ENCODE data around the gene GPC6. TPM values are rescaled to one million over a fixed set of nuclear protein-coding genes. Genes with fewer than 3 reads are reported as not detected.

GPC6 gene
- total RNA-seq, 1 donor from 2014 or later, result not detected

DNA sequence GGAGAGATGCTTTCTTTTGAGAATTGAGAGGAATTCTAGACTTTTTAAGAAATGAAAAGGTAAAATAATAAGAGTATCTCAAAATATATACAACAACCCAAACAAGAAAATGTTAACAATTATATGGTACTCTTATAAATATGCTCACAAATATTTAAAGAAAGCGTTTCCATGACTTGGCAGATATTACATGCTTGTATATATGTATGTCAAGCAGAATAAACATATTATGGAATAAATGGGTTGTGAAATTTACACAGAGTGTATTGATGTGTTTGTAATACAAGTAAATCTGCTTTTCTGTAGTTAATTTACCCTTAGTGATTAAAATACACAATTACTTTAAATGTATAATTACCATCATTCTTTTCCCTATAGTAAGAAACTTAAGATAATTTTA lies 65.8 kb downstream of the GPC6 start:
- Mint-ChIP-seq H3K4me1 (ENCODE audit: low read depth) (peaks cover 5% of the 10 kb centered on the region), H3K36me3 (ENCODE audit: low read depth) (no peaks in the 10 kb centered on the region), H3K27ac (no peak overlapping the region), H3K9me3 (peaks cover 3% of the 10 kb centered on the region), H3K4me3 (no peak overlapping the region), H3K27me3 (ENCODE audit: insufficient read depth) (no peaks in the 10 kb centered on the region)
- no peak for DNase-seq (ENCODE audit: low spot score)
- intact Hi-C loops (cut with micrococcal nuclease), result no loop called here

DNA sequence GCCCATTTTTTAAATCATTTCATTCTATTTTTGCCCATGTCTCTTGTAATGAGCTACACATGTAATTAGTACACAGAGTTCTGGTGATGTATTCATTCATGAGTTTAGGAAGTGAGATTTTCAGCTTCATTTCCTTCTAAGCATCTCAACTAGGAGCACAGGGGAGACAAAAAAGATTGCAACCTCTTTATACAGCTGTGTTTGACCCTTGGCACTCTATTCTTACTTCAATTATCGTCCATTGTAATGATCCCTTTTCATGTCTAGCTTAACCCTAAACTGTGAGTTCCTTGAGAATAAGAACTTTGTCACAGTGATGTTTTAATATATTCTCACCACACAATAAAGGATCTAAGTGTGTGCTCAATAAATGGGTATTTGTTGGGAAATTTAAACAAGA lies 67.1 kb downstream of the GPC6 start:
- intact Hi-C loops (cut with micrococcal nuclease), result no loop called here
- no peaks in the 10 kb centered on the region for H3K36me3 Mint-ChIP-seq (ENCODE audit: low read depth)
- H3K27ac Mint-ChIP-seq, result no peak overlapping the region
- no peak overlapping the region for H3K4me3 Mint-ChIP-seq
- DNase-seq (ENCODE audit: low spot score), result no peak
- H3K4me1 Mint-ChIP-seq (ENCODE audit: low read depth), result peaks cover 5% of the 10 kb centered on the region
- H3K27me3 Mint-ChIP-seq (ENCODE audit: insufficient read depth), result no peaks in the 10 kb centered on the region
- H3K9me3 Mint-ChIP-seq, result peaks cover 3% of the 10 kb centered on the region

DNA sequence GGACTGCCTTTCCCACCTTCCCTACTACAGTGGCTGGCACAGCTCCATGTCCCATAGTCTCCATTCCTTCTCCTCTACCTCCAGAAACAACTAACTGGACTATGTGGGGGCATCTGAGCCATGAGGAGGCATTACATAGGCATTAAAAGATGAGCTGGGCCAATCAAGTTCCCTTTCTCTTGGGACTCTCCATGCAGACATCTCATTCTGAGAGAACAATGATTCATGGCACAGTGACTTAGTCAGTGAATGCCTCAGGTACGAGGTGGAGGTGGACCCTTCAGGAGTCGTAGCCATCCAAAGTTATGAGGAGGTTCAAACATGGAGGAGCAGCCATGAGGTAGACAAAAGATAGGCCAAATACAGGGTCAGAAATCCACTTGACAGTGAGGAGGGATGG lies 70.0 kb downstream of the GPC6 start:
- Mint-ChIP-seq H3K4me3 (no peak overlapping the region), H3K27me3 (ENCODE audit: insufficient read depth) (no peaks in the 10 kb centered on the region), H3K9me3 (no peaks in the 10 kb centered on the region), H3K36me3 (ENCODE audit: low read depth) (no peaks in the 10 kb centered on the region), H3K27ac (no peak overlapping the region), H3K4me1 (ENCODE audit: low read depth) (no peaks in the 10 kb centered on the region)
- intact Hi-C loops (cut with micrococcal nuclease), result no loop called here
- DNase-seq (ENCODE audit: low spot score), result no peak

DNA sequence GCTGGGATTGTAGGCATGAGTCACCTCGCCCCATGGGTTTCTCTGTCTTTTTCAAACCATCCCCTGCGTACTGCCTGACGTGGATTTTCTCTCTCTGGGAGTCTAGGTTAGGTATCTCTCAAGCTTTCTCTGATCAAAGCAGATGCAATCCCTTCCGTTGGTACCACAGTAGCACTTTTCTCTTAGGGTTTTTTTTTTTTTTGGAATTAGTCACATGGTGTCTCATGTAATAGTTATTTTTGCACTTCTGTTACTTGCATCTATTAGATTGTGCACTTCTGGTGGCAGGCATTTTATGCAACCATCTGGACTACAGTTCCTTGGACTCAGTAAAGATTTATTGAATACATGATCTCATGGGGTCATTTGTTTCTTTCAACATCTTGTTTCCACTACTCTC lies 72.1 kb downstream of the GPC6 start:
- no peaks in the 10 kb centered on the region for H3K4me1 Mint-ChIP-seq (ENCODE audit: low read depth)
- intact Hi-C loops (cut with micrococcal nuclease), result no loop called here

DNA sequence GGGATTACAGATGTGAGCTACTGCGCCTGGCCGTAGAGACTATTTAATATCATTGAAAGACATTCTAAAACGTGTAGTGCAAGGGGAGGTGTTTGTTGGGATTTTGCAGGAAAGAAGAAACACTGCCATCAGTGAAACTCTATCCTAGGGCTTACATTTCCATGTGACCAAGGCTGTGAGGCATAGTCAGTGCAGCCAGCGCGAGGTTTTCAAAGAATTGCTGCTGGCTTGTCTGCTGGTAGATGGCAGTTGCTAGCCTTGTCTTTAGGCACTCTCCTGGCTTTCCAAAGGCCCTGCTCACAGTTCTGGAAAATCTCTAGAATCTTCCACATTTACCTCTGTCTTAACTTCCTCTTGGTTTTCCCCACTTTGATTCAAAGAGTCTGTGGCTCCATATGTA lies 77.5 kb downstream of the GPC6 start:
- intact Hi-C loops (cut with micrococcal nuclease), result no loop called here
- DNase-seq (ENCODE audit: low spot score), result no peak
- Mint-ChIP-seq H3K27ac (no peak overlapping the region), H3K9me3 (no peaks in the 10 kb centered on the region), H3K4me1 (ENCODE audit: low read depth) (no peaks in the 10 kb centered on the region), H3K36me3 (ENCODE audit: low read depth) (no peaks in the 10 kb centered on the region), H3K4me3 (no peak overlapping the region), H3K27me3 (ENCODE audit: insufficient read depth) (no peaks in the 10 kb centered on the region)

More for the DNA sequence above, 72.1 kb downstream of the GPC6 start:
- Mint-ChIP-seq H3K9me3 (no peaks in the 10 kb centered on the region), H3K27ac (no peak overlapping the region), H3K36me3 (ENCODE audit: low read depth) (no peaks in the 10 kb centered on the region), H3K4me3 (no peak overlapping the region), H3K27me3 (ENCODE audit: insufficient read depth) (no peaks in the 10 kb centered on the region)
- no peak for DNase-seq (ENCODE audit: low spot score)

DNA sequence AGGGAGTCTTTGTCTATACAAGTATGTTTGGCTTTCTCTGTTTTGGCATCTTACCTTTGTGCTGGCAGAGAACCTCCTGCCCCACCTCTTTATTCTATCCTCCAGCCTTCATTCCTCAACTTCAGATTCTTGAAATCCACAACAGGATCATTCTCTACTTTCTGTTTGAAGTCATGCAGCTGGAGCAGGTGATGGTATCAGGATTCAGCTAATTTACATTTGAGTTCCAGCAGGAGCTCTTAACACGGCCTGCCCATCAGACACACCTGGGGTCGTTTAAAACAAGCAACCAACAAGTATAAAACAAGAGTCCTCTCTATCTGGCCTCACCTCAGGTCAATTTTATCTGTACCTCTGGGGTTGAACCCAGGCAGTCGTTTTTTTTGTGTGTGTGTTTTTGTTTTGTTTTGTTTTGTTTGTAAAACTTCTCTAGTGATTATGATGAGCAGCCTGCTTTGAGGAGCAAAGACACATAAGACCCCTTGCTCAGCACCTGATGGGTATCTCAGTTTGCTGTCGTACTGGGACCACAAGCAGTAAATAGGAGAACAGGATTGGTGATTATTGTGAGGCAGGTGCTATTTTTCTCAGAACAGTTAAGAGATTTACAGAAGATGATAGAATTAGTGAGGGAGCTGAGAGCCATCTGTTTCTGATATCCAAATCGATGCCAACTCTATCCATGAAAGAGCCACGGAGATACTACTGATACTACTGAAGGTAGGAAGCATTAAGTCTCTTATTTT lies 78.4 kb downstream of the GPC6 start:
- Mint-ChIP-seq H3K27me3 (ENCODE audit: insufficient read depth) (no peaks in the 10 kb centered on the region), H3K36me3 (ENCODE audit: low read depth) (no peaks in the 10 kb centered on the region), H3K4me1 (ENCODE audit: low read depth) (no peaks in the 10 kb centered on the region), H3K4me3 (no peak overlapping the region), H3K27ac (no peak overlapping the region), H3K9me3 (no peaks in the 10 kb centered on the region)
- intact Hi-C loops (cut with micrococcal nuclease), result no loop called here
- DNase-seq (ENCODE audit: low spot score), result no peak

DNA sequence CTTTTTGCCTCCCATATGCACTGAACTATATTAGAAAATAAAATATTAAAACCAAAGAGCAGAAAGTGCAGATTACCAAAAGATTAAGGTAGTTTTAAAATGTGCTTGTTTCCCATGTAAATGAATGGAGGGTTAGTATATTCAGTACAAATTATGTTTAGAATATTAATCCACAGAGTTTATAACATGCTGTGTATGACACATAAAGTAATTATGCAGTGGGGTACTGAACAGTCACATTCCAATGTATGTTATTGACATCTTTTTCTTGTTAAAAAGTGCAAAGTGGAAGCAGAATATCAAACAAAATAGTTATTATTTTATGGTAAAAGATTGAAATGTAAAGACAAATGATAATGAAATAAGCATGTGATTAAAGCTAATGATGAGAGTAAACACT lies 79.3 kb downstream of the GPC6 start:
- no peaks in the 10 kb centered on the region for H3K4me1 Mint-ChIP-seq (ENCODE audit: low read depth)
- H3K27me3 Mint-ChIP-seq (ENCODE audit: insufficient read depth), result no peaks in the 10 kb centered on the region
- DNase-seq (ENCODE audit: low spot score), result no peak
- H3K36me3 Mint-ChIP-seq (ENCODE audit: low read depth), result no peaks in the 10 kb centered on the region
- H3K4me3 Mint-ChIP-seq, result no peak overlapping the region
- no peak overlapping the region for H3K27ac Mint-ChIP-seq
- intact Hi-C loops (cut with micrococcal nuclease), result no loop called here
- no peaks in the 10 kb centered on the region for H3K9me3 Mint-ChIP-seq

DNA sequence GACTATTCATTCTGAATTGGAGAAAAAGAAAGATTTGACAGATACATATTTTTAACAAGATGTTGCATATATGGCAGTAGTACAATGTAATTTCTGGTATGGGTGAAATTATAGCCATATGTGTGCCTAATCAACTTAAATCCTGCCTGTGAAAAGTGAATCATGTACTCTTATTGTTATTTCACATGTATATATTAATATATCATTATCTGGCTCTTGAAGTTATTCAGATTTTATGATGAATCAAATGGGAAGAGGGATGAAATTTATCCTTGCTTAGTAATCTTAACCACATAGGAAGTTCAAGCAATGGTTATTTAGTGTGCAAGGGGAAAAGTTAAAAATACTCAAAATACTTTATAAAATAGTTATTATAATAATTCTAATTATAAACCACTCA lies 80.5 kb downstream of the GPC6 start:
- no peaks in the 10 kb centered on the region for H3K4me1 Mint-ChIP-seq (ENCODE audit: low read depth)
- no peaks in the 10 kb centered on the region for H3K27me3 Mint-ChIP-seq (ENCODE audit: insufficient read depth)
- intact Hi-C loops (cut with micrococcal nuclease), result no loop called here
- H3K36me3 Mint-ChIP-seq (ENCODE audit: low read depth), result no peaks in the 10 kb centered on the region
- H3K4me3 Mint-ChIP-seq, result no peak overlapping the region
- DNase-seq (ENCODE audit: low spot score), result no peak
- no peaks in the 10 kb centered on the region for H3K9me3 Mint-ChIP-seq
- H3K27ac Mint-ChIP-seq, result no peak overlapping the region

DNA sequence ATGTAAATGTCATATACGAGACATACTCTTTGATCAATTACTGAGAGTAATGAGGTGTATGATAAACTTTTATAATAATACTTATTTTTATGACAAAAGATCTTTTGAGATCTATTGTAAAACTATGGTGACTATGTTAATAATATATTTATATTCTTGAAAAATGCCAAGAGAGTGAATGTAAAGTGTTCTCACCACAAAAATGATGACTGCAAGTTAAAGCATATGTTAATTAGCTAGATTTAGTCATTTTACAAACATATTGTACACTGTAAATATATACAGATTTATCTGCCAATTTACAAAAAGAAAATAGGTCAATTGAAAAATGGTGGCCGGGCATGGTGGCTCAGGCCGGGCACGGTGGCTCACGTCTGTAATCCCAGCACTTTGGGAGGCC lies 81.0 kb downstream of the GPC6 start:
- Mint-ChIP-seq H3K4me1 (ENCODE audit: low read depth) (no peaks in the 10 kb centered on the region), H3K27me3 (ENCODE audit: insufficient read depth) (no peaks in the 10 kb centered on the region), H3K4me3 (no peak overlapping the region), H3K36me3 (ENCODE audit: low read depth) (no peaks in the 10 kb centered on the region), H3K27ac (no peak overlapping the region), H3K9me3 (no peaks in the 10 kb centered on the region)
- no peak for DNase-seq (ENCODE audit: low spot score)
- intact Hi-C loops (cut with micrococcal nuclease), result no loop called here

DNA sequence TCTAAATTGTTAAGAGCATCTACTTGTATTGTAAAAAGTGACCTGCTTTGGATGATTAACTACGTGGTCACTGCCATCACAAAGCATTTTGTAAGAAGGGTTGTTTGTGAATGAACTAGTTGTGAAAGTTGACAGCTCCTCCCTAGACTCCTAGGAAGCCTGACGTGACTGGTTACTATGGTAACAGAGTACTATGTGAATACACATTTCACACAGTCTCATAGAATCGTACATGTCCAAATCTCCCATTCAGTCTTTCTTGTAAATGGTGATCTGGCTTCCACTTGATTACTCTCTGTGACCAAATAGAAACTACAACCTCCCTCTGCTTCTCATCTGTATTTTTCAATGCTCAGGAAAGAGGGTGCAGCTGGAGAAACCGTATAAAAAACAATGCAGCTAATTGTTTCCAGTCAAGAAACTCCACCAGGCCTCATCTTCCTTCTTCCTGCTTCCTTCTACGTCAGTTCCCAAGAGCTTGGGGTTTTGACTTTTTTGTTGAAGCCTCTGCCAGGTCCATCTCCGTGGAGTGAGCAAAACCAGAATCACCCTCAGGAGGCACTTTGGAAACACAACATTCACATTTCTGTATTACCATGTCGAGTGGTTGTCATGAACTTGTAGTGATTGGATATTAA lies 83.4 kb downstream of the GPC6 start:
- no peak for DNase-seq (ENCODE audit: low spot score)
- Mint-ChIP-seq H3K36me3 (ENCODE audit: low read depth) (no peaks in the 10 kb centered on the region), H3K9me3 (no peaks in the 10 kb centered on the region), H3K4me1 (ENCODE audit: low read depth) (no peaks in the 10 kb centered on the region), H3K4me3 (no peak overlapping the region), H3K27me3 (ENCODE audit: insufficient read depth) (no peaks in the 10 kb centered on the region), H3K27ac (no peak overlapping the region)
- intact Hi-C loops (cut with micrococcal nuclease), result no loop called here

DNA sequence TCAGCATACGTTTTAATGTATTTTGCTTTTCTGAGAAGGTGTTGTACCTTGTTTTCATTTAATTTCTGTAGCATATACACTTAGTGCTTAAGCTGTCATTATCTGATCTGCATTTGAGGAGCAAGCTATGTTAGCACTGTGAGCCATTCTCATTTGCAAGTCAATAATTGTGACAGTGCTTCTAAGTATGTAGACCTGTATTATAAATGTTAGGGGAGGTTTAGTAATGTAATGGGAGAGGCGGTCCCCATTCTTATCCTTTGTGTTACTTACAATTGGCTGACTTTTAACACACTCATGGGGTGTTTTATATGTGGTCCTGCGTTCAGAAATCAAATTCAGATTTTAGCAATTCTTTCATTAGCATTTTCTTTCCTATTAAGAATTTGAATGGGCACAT lies 90.2 kb downstream of the GPC6 start:
- intact Hi-C loops (cut with micrococcal nuclease), result no loop called here
- no peaks in the 10 kb centered on the region for H3K27me3 Mint-ChIP-seq (ENCODE audit: insufficient read depth)
- no peaks in the 10 kb centered on the region for H3K9me3 Mint-ChIP-seq
- H3K4me3 Mint-ChIP-seq, result no peak overlapping the region
- H3K27ac Mint-ChIP-seq, result no peak overlapping the region
- H3K36me3 Mint-ChIP-seq (ENCODE audit: low read depth), result no peaks in the 10 kb centered on the region
- DNase-seq (ENCODE audit: low spot score), result no peak
- H3K4me1 Mint-ChIP-seq (ENCODE audit: low read depth), result no peaks in the 10 kb centered on the region

DNA sequence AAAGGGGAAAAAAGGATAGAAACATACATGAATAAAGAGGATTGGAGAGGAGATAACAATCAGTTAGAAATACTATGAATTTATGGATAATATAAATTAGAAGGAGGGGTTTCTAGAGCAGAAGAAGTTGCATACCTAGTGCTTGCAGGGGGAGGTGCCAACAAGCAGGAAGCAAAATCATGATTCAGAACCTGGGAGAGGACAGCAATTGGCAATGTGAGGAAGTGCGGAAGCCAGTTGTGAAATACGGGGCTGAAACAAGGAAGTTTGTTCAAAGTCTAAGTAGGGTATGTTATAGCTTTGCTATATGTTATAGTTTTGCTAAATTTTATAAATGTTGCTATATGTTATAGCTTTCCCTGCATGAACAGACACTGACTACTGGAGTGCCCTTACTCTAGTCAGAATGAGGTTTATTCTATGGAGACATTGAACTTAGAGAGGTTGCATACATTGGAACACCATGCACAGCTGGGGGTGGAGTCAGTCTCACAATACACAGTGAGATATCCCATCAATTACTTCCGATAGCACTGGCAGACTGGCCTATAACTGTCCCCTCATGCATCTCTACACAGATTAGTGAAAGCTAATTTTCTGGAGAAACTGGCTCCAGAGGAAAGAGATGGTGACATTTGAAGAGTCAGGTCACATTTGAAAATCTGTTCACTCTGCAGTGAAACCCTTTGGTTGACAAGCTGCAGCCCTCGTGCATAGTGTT lies 92.1 kb downstream of the GPC6 start:
- Mint-ChIP-seq H3K4me1 (ENCODE audit: low read depth) (no peaks in the 10 kb centered on the region), H3K9me3 (no peaks in the 10 kb centered on the region), H3K27ac (no peak overlapping the region), H3K27me3 (ENCODE audit: insufficient read depth) (no peaks in the 10 kb centered on the region), H3K36me3 (ENCODE audit: low read depth) (no peaks in the 10 kb centered on the region), H3K4me3 (no peak overlapping the region)
- no peak for DNase-seq (ENCODE audit: low spot score)
- intact Hi-C loops (cut with micrococcal nuclease), result no loop called here

DNA sequence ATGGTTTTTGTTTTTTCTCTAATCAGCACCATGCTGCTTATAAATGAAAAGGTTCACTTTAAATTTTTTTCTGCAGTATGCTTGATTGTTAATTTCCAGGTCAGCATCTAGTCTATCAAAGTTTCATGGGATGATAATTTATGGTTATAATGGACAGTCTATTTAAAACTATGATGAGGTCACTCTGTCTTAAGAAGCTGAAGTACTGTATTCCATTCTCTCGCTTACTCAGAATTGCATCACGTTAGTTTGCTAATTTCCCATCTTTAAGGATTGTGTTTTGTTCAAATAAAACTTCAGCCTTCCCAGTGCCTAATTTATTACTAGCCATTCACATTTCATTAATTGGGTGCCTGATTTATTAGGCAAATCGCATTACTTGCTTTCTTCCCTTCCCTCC lies 94.3 kb downstream of the GPC6 start:
- Mint-ChIP-seq H3K27me3 (ENCODE audit: insufficient read depth) (no peaks in the 10 kb centered on the region), H3K4me3 (no peak overlapping the region), H3K4me1 (ENCODE audit: low read depth) (no peaks in the 10 kb centered on the region), H3K9me3 (no peaks in the 10 kb centered on the region), H3K36me3 (ENCODE audit: low read depth) (no peaks in the 10 kb centered on the region), H3K27ac (no peak overlapping the region)
- intact Hi-C loops (cut with micrococcal nuclease), result no loop called here
- no peak for DNase-seq (ENCODE audit: low spot score)
